Esophagus mucosa (tissue), 1 donor: ENCODE measurements around the gene SIX5. TPM values are rescaled to one million over a fixed set of nuclear protein-coding genes. Genes with fewer than 3 reads are reported as not detected.

ENCODE experiments used
- ATAC-seq: fragments of 200-7000 bp; cut with Tn5 transposase; one replicate; pipeline ENCODE4 v1.9.1; 2020
- total RNA-seq: library from RNA; stranded (reverse); gene quantifications from one replicate; pipeline ENCODE4 v1.2.4, GENCODE V29; 2023
- donor health status: DM: yes; HTN: yes; CAD: no.

The SIX5 gene
- total RNA-seq: 8.8 TPM

GRCh38 chr19:45768984-45769782 is at the start of gene SIX5:
Gene SIX5 (minus strand): TSS chr19:45769252. CDS start chr19:45768844, 408 bp downstream.
- ATAC-seq: peak; percentile 73

GRCh38 chr19:45817725-45818301 is 48.8 kb upstream of the SIX5 start:
- ATAC-seq: peak; percentile 23

DNA sequence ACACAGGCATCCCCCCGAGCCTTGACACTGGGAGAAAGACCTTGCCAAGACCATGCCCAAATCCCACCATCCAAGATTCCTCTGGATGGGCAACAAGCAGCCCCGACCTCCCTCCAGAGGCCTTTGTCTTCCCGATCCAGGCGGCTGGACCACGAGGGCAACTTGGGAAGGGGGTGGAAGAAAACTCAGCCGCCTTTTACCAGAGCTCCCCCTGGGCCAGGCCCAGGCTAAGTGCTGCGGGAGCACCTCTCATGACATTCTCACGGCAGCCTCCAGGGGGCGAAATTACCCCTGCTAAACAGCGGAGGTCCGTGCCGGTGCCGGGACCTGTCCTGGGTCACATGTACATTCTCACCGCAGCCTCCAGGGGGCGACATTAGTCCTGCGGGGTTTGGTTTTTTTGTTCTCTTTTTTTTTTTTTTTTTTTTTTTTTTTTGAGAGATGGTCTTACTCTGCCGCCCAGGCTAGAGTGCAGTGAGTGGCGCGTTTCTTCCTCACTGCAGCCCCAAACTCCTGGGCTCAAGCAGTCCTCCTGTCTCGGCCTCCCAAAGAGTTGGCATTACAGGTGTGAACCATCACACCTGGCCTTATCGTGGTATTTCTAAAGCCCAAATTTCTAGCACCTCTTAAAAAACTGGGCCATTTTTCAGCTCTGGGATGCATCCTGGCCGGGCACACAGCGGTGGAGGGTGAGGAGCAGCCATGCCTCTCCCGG is 48.1 kb upstream of the SIX5 start:
- peak; percentile 78 for ATAC-seq

GRCh38 chr19:45816236-45817009 is 47.4 kb upstream of the SIX5 start:
- no peak for ATAC-seq

GRCh38 chr19:45815481-45816216 is 46.6 kb upstream of the SIX5 start:
- no peak for ATAC-seq

- ATAC-seq: no peak
Observed at GRCh38 chr19:45814851-45815480, 45.9 kb upstream of the SIX5 start, which contains the start of gene RSPH6A. Gene RSPH6A (minus strand): TSS chr19:45815308. CDS start chr19:45815176, 132 bp downstream.

DNA sequence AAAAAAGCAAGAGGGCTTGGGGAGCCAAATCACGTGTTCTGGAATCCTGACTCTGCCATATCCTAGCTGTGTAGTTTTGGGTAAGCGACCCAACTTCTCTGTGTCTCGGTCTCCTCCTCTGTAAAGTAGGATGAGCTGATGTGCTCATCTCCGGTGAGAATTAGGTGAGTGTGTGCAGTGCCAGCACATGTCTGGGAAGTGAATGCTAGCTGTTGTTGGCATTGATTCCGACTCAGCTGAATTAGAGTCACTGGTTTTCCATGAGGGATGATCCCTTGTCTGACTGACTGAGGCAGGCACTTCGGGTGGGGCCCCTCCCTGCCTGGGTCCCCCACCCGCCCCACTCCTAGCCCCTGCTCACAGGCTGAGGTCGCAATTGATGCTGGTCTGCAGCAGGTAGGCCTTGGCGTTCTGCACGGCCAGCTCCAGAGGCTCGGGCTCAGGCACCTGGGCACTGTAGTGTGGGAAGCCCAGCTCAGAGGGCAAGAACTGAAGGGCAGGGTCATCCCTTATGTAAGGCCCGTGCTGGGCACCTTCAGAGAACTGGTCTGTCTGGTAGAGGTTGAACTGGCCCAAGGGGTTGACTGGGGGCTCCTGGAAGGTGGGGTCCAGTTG is 45.2 kb upstream of the SIX5 start:
- no peak for ATAC-seq

DNA sequence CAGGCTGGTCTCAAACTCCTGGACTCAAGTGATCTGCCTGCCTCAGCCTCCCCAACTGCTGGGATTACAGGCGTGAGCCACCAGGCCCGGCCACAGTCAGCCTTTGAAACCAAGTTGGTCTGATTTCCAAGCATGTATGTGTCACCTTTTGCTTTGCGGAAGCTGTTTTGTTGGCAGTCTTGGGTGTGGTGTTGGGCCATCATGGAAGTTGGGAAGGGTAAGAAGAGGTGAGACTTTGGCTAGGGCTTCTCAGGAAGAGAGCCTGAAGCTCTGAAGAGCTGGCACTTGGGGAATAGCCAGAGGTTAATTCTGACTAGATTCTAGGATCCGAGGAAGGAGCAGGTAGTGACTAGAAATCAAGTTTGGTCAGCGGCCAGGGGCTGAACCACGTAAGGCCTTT is 43.2 kb upstream of the SIX5 start:
- peak; percentile 74 for ATAC-seq

- no peak for ATAC-seq
Observed at GRCh38 chr19:45809643-45810159, 40.6 kb upstream of the SIX5 start.

DNA sequence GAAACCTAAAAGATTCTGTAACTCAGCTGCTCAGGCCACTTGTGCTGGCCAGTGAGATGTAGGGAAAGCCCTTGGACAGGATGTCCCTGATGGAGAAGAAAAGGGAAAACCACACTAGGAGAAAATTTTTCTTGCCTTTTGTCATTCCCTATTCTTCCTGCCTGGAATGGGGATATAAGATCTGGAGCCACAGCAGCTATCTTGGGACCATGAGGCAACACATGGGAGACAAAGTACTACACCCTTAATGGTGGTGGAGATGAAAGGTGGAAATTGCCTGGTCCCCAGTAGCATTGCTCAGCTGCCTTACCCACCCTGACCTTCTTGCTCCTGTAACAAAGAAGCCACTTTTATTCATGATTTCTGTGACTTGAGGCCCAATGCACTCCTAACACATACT is 36.7 kb upstream of the SIX5 start:
- no peak for ATAC-seq

DNA sequence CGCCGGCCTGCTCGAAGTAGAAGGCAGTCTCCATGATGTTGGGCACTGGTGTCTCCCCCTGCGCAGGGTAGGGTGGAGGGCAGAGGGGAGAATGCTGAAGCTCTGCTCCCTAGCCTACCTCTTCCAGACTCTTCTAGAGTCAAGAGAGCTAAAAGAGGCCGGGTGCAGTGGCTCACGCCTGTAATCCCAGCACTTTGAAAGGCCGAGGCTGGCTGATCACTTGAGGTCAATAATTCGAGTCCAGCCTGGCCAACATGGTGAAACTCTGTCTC is 35.8 kb upstream of the SIX5 start:
- no peak for ATAC-seq

- ATAC-seq: no peak
Observed at GRCh38 chr19:45804140-45804958, 35.3 kb upstream of the SIX5 start.

DNA sequence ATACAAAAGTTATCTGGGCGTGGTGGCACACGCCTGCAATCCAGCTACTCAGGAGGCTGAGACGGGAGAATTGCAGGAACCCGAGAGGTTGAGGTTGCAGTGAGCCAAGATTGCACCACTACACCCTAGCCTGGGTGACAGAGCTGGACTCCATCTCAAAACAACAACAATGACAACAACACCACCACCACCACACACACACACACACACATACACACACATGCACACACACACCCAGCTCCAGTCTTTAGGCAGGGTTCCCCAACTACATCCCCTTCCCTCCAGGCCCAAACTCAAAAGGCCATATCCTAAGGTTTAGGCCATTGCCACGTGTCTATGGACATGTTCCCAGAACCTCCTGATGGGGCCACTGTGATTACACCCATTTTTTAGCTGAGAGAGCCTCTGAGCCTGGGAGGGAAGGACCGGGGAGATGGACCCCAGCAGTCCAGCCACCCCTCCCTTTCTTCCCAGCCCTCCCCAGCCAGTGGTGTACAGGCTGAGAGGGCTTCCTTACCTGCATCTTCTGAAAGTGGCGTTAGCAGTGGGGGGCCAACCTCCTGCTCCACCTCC is 32.6 kb upstream of the SIX5 start:
- ATAC-seq: no peak

DNA sequence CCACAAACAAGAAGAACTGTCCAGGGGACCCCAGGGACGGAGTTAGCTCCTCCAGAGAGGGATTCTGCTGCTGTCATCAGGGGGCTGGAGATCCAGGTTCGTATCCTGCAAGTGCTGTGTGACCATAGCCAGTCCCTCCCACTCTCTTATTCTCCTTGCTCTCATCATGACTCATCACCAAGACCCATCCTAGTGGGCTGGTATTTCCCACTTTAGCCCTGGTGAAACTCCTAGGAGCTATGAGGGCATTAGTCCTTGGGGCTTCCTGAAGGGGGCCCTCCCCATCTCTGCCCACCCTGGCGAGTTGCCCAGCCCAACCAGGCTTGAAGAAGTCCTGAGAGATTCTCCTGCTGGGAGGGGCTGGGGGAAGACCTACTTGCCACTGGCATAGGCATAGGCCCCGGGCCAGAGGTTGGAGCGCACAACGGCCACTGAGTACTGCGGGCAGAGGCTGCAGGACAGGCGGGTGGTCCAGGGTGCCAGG is 31.1 kb upstream of the SIX5 start:
- peak; percentile 55 for ATAC-seq

DNA sequence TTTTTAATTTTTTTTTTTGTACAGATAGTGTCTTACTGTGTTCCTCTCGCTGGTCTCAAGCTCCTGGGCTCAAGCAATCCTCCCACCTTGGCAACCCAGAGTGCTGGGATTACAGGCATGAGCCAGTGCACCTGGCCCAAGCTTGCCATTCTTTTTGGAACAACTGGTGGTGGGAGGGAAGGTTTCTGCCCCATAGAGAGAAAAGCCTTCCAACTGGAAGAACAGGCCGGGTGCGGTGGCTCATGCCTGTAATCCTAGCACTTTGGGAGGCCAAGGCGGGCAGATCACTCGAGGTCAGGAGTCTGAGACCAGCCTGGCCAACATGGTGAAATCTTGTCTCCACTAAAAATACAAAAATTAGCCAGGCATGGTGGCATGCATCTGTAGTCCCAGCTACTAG is 30.5 kb upstream of the SIX5 start:
- peak; percentile 76 for ATAC-seq

DNA sequence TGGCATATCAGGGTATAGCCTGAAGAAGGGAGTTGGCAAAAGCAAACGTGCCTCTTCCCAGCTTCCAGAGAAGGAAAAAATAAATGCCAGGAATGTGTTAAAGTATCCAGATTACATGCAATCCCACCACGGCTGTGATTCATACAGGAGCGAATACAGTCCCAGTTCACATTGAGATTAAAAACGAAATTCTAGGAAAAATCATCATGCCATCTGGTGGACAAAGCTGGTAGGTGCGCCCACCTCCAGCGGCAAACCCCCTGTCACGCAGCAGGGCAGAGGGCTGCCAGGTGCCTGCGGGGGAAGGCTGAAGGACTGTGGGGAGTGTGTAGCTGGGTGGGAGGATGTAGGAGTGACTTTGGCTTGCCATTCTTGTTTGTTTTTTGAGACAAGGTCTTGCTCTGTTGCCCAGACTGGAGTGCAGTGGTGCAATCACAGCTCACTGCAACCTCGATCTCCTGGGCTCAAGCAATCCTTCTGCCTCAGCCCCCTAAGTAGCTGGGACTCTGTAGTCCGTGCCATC is 30.0 kb upstream of the SIX5 start:
- peak; percentile 72 for ATAC-seq

- ATAC-seq: no peak
Observed at GRCh38 chr19:45794627-45795026, 25.6 kb upstream of the SIX5 start.

DNA sequence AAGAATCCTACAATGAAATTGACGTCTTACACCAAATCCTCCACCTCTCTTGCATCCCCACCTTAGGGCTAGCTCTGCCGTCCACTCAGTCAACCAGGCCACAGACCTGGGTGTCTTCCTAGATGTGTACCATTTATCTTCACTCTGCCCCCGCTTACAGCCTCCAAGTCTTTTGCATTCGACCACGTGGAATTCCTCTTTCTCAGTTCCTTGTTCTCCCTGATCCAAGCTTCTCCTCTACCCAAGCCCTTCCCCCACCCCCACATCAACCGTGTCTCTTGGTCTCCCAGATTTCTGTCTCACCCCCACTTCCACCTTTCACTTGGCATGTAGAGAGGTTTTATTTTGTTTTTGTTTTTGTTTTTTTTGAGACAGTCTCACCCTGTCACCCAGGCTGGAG is 24.8 kb upstream of the SIX5 start:
- no peak for ATAC-seq

DNA sequence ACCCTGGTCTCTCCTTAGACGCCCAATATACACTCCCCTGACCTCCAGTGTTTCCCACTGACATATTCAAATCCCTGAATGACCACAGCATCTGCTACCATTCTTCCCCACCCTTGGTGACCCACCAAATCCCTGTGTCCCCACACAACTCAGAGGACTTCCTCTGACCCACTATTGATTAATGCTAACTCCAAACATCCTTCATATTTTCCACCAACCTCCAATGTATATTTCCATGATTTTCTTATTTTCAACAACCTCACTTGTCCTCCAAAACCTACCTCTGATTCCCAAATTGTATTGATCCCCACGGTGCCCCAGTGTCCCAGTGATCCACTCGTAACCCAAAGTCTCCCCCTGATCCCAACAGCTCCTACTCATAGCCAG is 24.1 kb upstream of the SIX5 start:
- no peak for ATAC-seq
